Lower leg skin (tissue), 4 donors: ENCODE results near the gene DDX41. TPM values are rescaled to one million over a fixed set of nuclear protein-coding genes. Genes with fewer than 3 reads are reported as not detected.

Experiments used
- DNase-seq, 2 donors: peaks; one replicate each; pipeline ENCODE4 v3.0.0-alpha.2; 2019; ENCODE audit warnings: low spot score in 2 of 2
- H3K4me3 ChIP-seq: fragments of 200-600 bp; sonication (generic); 2 replicates; pipeline ENCODE4 v1.5.1; 2017; ENCODE audit warnings: mild to moderate bottlenecking, low read depth; ENCODE audit not compliant: poor library complexity, severe bottlenecking
- CTCF ChIP-seq, 3 donors: fragments of 450-650 bp; IDR thresholded peaks; one replicate each; pipeline ENCODE4 v1.5.1; 2016; ENCODE audit warnings: antibody characterized with exemption in 3 of 3, mild to moderate bottlenecking in 3 of 3, moderate library complexity in 2 of 3
- POLR2A ChIP-seq, 2 donors: fragments of 450-650 bp; IDR thresholded peaks; one replicate each; pipeline ENCODE4 v1.6.1; 2016 to 2017; ENCODE audit warnings: antibody characterized with exemption in 2 of 2, mild to moderate bottlenecking in 1 of 2, moderate library complexity in 1 of 2
- WGBS, 2 donors: methylation state at CpG; one replicate each; pipeline ENCODE4 v1.1.5; 2018; 5-methylcytosine and 5-hydroxymethylcytosine counted together
- intact Hi-C: fragments of 100-400 bp; cut with DNase I; formaldehyde crosslinking; loops from one replicate; pipeline ENCODE4 v1.15.0; 2023; ENCODE audit warnings: low total_unique reads
- total RNA-seq, 4 donors: library from RNA; depleted of rRNA; stranded (reverse); fragments of >200 nt; gene quantifications; one replicate each; pipeline ENCODE4 v1.1.0, GENCODE V29; 2016

DDX41 gene
- total RNA-seq, 4 donors from 2014 or later: 70.7 to 108 (median 88.6) TPM

- peak within 1 kb of the TSS; percentile 47 for H3K4me3 ChIP-seq
- DNase-seq: peak; percentile 94 to 99
- intact Hi-C loops: no loop called here
- WGBS, 2 donors: 0 to 1% methylated on average over 13 to 44 of the region's 73 CpGs
- TF ChIP-seq CTCF (IDR thresholded peaks at IDR 0.05): no peak
- no peak for TF ChIP-seq POLR2A (IDR thresholded peaks at IDR 0.05)
These were observed 19.3 kb downstream of the DDX41 start, which contains the start of gene PDLIM7 for GRCh38 chr5:177497292-177498012. PDLIM7 (minus strand) TSS chr5:177497604; CDS start chr5:177496512, 1,092 bp downstream.

GRCh38 chr5:177496727-177497291, 20.0 kb downstream of the DDX41 start:
- intact Hi-C loops: no loop called here
- DNase-seq: no peak
- peak overlapping the region; percentile 47 for H3K4me3 ChIP-seq
- no peak for TF ChIP-seq POLR2A (IDR thresholded peaks at IDR 0.05)
- TF ChIP-seq CTCF (IDR thresholded peaks at IDR 0.05): no peak
- 0 to 5% methylated on average over 13 to 29 of the region's 29 CpGs for WGBS, 2 donors

GRCh38 chr5:177496070-177496726, 20.6 kb downstream of the DDX41 start:
- intact Hi-C loops: no loop called here
- 21 to 27% methylated on average over 8 to 10 of the region's 12 CpGs for WGBS, 2 donors
- no peak overlapping the region for H3K4me3 ChIP-seq
- no peak for DNase-seq
- TF ChIP-seq CTCF (IDR thresholded peaks at IDR 0.05): no peak
- TF ChIP-seq POLR2A (IDR thresholded peaks at IDR 0.05): no peak

- intact Hi-C loops: no loop called here
- 53 to 68% methylated on average over 14 of the region's 14 CpGs for WGBS, 2 donors
- no peak overlapping the region for H3K4me3 ChIP-seq
- DNase-seq: no peak
- TF ChIP-seq CTCF (IDR thresholded peaks at IDR 0.05) (no peak), POLR2A (IDR thresholded peaks at IDR 0.05) (no peak)
These were observed 21.3 kb downstream of the DDX41 start for GRCh38 chr5:177495243-177496060.

GRCh38 chr5:177494346-177495195, 22.2 kb downstream of the DDX41 start:
- no peak for TF ChIP-seq POLR2A (IDR thresholded peaks at IDR 0.05)
- TF ChIP-seq CTCF (IDR thresholded peaks at IDR 0.05): no peak
- WGBS, 2 donors: 58 to 64% methylated on average over 9 of the region's 11 CpGs
- intact Hi-C loops: no loop called here
- H3K4me3 ChIP-seq: no peak overlapping the region
- no peak for DNase-seq
